ENCODE data around the gene NAXE.
"Not testable (repeated sequence)": the region's sequence is repeated elsewhere in the genome, so short reads cannot be mapped to it uniquely, and the experiment has no call there.

NAXE gene

DNA sequence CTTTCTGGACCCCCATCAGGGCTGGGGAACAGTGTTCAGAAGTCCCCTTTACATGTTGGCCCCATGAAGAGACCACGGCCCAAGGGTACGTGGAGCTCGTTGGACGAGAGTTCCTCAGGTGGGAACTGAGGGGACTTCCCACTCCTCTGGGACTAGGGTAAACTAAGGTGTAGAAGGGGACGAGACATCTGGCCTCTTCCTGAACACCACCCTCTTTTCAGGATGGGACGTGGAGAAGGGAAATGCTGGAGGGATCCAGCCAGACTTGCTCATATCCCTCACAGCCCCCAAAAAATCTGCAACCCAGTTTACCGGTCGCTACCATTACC lies 2.0 kb downstream of the NAXE start:
- no peak for DNase-seq (ENCODE audit: low spot score)

DNA sequence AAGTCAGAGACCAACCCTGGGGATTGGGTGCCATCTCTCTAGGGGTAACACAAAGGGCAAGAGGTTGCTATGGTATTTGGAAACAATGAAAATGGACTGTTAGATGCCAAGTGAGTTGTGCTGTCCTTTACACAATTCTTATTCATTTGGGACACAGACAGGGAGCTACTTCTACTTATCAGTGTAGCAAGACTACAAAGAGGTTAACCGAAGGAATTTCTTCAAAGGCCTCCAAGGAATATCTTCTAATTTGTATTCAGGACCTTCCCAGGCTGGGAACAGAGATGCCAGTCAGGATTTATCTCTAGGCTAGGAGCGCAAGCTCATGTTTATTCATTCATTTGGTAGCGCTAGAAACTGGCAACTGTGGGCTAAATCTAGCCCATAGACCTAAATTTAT lies 2.6 kb downstream of the NAXE start:
- no peak for DNase-seq (ENCODE audit: low spot score)

DNA sequence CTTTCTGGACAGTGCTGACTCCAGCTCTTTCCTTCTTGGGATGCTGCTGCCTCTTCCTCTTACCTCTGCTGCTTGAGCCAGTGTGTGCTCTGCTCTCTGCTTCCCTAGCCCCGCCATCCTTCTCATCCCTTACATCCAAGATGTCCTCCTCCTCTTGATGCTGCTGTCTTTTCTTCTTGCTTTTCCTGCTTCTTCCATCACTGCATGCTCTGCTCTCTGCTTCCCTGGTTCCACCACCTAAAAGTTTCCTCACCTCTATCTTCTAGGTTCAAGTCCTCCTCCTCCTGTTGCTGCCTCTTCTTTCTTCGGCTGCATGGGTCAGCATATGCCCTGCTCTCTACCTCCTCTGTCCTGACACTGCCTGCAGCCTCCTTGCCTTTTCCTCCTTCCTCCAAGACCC lies 3.4 kb downstream of the NAXE start:
- DNase-seq (ENCODE audit: low spot score): no peak

DNA sequence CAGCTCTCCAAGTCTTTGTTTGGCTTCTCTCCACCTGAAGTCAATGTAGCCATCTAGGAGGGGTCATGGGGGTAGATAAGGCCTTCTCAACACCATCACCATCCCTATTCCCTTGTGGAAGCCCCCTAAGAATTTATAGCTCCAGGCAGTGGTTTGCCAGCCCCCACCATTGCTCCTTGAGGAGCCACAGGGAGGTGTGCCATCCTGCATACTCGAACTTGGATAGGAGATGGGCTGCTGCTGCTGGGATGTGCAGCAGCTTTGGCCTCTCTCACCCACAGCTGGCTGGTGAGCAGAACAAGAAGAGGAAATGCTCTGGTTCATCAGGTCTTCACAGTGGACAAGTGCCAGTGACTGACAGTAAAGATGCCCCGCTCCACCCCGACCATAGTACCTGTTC lies 4.8 kb downstream of the NAXE start:
- no peak for DNase-seq (ENCODE audit: low spot score)

DNA sequence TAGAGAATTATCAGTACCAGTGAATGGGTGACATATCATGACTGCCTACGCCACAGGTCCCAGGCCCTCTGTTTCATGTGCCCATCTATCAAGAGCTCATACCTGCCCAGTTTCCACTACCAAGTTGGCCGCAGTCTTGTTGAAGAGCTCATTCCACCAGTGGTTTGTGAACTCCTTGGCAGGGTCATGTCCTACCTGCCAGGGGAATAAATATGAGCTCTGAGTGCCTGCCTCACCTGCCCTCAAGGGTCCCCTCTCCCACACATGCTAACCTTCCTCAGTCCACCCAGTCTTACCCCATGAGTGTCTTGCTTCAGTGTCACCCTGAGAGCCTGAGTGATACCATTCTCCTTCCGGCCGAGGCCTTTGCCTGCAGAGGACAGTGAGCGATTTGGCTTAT lies 6.5 kb downstream of the NAXE start:
- DNase-seq (ENCODE audit: low spot score): no peak

DNA sequence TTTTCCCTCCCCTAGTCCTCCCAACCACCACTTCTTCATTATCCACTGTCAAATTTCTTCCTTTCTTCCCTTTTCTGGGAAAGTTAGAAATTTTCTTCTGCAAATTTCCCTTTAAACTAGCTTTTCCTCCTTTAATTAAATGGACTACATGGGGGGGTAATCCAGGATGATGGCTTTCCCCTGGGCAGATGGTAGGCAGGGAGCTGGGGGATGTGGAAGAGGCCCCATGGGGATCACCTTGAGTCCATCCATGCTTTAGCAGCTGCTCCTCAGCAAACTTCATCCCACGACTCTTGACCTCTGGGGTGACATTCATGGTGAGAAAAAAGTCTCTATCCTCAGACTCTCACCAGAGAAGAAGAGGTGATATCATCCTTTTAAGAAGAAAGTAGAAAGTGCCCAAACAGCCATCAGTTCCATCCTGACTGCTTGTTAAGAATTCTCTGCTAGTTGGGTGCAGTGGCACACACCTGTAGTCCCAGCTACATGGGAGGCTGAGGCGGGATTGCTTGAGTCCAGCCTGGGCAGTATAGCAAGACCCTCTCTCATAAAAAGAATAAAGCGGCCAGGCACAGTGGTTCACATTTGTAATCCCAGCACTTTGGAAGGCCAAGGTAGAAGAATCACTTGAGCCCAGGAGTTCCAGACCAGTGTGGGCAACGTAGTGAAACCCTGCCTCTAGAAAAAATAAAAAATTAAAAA lies 7.3 kb downstream of the NAXE start:
- DNase-seq (ENCODE audit: low spot score): no peak

DNA sequence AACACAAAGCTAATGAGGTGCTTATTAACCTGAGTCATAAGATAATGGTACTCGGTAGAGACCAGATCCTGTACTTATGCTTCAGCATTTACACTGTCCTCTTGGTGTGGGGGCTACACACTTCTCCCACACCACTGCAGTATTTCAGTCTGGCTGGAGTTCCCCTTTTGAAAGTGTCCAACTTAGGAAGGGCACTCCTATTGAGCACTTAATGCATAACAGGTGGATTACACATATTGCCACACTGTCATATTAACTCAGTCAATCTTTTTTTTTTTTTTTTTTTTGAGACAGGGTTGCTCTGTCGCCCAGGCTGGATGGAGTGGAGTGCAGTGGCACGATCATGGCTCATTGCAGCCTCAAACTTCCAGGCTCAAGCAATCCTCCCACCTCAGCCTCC lies 8.2 kb downstream of the NAXE start:
- no peak for DNase-seq (ENCODE audit: low spot score)

DNA sequence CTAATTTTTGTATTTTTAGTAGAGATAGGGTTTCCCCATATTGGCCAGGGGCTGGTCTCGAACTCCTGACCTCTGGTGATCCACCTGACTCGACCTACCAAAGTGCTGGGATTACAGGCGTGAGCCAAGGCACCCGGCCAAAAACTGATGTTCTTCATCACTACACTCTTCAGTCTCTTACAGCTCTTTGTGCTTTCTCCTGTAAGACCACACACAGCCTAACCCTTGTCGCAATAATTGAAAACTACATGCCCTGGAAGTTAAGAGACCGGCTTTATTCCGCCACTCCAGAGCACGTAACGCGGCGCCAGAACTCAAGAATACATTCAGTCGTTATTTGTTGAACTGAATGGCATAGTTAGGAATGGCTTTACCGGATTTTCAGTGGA lies 9.2 kb downstream of the NAXE start:
- DNase-seq (ENCODE audit: low spot score): no peak

DNA sequence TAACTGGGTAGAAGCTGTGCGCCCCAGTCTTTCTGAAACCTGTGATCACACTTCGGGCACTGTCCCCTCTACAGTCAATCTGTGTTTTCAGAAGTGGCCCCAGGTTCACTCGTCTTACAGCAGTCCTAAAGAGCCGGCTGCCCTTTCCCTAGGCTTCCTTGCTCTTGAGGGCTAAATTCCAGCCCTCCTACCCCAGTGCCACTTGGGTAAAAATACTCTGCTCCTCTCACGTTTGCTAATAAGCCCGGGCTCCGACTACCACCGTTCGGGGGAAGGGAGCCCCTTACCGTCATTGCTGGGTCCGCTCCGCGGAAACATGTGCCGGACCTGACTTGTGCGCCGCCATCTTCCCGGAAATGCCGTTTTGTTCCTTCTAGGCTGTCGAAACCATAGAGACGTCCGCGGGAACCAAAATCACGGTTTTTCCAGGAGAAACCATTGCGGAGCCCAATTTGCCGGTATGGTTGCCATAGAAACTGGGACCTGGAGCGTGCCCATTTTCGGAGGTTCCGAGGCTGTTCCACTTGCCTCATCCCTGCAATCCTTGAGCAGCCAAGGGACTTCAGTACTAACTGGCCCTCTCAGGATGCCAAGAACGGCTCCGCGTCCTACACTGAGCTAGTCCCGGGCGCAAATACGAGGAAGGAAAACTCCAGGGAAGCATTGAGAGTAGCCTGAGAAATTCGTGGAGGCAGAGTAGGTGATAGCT lies 9.7 kb downstream of the NAXE start, which contains the start of gene GPATCH4:
TSS of gene GPATCH4 (minus strand) at position 358 of the 709 bp plus-strand sequence.
- peak; percentile 88 for DNase-seq (ENCODE audit: low spot score)

DNA sequence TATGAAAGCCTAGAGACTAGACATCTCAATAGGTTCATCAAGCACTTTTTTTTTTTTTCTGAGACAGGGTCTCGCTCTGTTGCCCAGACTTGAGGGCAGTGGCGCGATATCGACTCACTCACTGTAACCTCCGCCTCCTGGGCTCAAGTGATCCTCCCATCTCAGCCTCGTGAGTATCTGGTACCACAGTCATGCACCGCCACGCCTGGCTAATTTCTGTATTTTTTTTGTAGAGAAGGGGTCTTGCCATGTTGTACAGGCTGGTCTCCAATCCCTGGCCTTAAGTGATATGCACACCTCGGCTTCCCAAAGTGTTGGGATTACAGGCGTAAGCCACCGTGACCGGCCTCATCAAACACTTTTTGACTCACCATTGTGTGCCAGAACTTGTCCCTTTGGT lies 10.3 kb downstream of the NAXE start:
- no peak for DNase-seq (ENCODE audit: low spot score)

DNA sequence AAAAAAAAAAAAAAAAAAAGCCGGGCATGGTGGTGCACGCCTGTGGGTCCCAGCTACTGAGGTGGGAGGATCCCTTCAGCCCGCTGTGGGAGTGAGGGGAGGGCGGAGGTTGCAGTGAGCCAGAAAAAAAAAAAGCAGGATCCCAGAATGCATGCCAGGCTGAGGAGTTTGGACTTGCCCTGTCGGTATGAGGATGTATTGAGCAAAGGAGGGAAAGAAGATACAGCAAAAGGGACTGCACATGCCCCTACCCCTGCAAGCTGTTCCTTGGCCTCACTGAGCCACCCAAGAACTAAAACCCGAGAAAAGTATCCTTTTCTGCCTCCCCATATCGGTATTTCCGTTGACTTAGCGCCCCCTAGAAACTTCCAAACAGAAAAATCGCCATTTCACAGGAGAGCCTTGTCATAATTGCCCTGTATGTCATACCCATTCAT lies 11.0 kb downstream of the NAXE start:
- no peak for DNase-seq (ENCODE audit: low spot score)

DNA sequence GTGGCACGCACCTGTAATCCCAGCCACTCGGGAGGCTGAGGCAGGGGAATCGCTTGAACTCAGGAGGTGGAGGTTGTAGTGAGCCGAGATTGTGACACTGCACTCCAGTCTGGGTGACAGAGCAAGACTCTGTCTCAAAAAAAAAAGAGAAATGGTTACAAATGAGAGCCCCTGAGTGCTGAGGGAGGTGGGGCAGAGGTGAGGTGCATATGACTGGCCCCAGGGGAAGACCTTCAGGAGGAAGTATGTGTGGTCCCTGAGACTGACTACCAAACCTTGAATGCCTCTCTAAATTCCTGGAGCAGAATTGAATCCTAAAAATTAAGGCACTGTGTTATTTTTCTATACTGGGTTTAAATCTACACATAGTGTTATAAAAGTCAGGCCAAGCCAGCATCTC lies 15.8 kb downstream of the NAXE start:
- not testable (repeated sequence) for DNase-seq (ENCODE audit: low spot score)

DNA sequence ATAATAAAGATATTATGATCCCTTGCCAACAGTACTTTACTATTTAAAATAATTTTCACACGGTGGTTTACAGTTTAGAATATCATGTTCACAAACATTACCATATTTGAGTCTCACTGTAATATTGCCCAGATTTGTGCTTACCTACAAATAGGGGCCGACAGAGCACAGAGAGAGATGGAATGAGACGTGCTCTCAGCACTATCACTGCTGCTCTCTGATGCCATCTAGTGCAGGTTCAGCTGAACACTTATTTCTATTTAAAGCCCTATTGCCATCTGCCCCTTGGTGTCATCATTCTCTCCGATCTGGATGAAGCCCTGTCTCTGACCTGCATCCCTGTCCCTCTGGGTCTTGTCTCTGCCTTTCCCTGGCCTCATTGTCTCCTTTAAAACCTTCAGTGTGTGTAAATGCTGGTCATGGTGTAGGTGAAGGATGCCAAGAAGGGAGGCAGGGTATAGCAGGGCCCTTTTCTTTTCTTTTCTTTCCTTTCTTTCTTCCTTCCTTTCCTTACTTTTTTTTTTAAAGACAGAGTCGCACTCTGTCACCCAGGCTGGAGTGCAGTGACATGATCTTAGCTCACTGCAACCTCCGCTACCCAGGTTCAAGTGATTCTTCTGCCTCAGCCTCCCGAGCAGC lies 16.6 kb downstream of the NAXE start:
- DNase-seq (ENCODE audit: low spot score): peak; percentile 58

DNA sequence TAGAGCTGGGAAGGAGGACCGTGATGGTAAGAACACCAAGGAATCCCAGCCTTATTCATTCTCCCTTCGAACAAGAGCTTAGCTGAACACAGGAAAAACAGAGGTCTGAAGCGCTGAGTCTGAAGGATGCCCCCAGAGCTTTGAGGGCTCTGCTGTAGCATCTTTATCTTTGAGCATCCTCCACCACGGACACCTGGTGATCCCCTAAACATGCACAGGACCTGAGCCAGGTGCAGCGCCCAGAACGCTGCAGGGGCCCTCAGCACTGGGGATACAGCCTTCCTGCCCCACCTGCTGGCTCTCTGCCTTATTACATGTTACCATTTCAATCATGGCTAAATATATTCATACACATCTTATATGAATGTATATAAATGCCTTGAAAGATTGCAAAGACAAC lies 17.4 kb downstream of the NAXE start:
- DNase-seq (ENCODE audit: low spot score): no peak

DNA sequence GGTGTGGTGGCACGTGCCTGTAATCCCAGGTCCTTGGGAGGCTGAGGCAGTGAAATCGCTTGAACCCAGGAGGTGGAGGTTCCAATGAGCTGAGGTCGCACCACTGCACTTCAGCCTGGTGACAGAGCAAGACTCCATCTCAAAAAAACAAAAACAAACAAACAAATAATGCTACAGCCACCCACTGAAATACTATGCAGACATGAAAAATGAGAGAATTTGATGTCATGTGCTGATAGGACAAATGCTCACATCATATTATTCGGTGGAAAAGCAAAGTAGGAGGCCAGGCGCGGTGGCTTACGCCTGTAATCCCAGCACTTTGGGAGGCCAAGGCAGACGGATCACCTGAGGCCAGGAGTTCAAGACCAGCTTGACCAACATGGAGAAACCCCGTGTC lies 18.5 kb downstream of the NAXE start:
- DNase-seq (ENCODE audit: low spot score): not testable (repeated sequence)

DNA sequence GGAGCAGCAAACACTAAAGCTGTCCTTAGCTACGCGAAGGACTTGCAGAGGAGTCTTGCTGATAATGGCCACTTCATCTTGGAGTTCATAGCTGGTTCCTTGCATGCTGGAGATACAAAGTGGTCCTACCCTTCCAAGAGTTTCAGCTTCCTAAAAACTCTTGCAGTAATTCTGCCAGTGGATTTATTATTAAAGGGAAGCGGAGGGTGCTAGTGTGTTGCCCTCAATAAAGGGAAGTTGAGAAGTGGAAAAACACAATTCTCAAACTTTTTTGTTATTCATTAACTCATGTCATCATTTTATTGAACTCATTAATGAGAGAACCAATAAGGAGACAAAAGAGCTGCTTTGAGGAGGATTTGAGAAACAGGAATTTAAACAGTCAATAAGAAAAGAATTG lies 21.1 kb downstream of the NAXE start:
- DNase-seq (ENCODE audit: low spot score): no peak

DNA sequence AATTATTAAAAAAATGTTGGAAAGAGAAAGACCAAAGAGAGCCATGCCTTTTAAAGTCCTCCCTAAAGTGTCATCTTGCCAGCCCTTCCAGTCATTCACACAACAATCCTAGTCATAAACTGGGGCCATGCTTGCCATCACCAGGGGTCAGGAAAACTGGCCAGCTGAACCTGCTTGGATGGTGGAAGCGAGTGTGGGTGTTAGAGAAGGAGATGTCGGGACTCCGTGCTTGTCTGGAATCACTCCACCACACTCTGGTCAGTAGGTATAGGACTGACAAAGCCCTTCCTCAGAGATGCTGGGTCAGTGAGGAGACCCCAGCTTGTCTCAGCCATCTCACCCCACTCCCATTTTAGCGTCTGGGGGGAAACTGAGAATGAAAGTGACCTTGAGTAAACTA lies 24.4 kb downstream of the NAXE start:
- DNase-seq (ENCODE audit: low spot score): no peak

DNA sequence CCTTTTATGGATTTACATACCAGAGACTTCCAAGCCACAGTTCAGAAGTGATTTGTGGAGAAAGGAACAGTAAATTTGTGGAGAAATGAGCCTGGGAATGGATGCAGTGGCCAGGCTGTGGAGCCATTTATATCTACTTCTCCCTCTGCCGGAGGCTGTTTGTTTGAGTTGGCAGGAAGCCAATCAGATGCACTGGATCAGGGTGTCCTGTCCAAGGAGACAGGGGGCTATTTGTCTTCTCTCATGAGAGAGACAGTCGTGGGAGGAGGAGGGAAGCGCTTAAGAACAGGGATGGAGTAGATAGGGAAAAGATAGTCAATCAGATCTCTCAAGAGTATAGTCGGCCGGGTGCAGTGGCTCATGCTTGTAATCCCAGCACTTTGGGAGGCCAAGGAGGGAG lies 24.9 kb downstream of the NAXE start:
- peak; percentile 66 for DNase-seq (ENCODE audit: low spot score)

DNA sequence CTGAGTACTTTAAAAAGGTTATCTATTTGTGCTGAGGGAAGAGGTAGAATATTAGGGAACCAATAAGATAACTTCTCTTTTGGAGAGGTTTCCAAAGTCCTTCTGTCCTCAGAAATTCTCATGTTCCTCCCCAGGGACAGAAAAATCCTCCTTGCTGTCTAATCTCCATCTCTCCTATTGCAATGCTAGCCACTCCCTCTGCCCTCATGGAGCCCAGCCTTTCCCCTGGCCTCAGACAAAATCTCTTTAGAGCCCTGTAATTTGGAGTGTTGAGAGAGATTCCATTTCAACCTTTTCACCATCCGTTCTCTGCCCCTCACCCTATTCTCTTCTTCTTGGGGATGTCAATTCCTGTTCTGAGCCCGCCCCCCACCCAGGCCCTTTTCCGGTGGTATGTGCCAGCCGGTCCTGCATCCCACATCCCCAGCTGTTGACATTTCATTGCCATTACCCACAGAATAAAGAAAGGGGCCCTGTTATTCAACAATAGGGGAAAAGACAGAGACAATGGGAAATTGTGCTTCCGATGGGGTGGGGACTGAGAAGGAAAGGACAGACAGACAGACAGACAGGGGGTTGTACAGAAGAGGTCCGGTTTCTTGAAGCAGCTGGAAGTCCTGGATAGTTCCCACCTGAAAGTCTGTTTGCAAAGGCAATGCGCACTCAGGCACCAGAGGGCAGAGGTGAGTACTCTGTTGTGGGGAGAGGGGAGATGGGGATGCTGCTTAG lies 27.4 kb downstream of the NAXE start, which contains the start of gene HAPLN2:
TSS of gene HAPLN2 (plus strand) at position 563 of the 729 bp plus-strand sequence. CDS start 4,076 bp downstream, outside the sequence.
- DNase-seq (ENCODE audit: low spot score): no peak

DNA sequence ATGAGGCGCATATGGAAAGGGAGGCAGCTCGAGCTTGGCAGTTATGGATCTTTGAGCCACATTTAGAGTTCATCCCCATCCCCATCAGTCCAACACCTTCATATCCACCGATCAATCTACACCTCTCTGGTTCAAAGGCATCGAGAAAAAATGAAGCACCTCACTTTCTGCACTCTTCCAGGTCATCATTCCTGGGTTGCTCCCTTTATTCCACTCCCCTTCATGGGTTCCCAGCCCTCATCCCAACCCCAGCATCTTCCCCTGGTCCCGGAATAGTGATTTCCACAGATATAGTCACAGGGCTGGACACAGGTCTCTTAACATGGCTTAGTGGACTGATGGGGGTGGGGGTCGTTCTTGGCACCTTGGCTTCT lies 28.0 kb downstream of the NAXE start:
- no peak for DNase-seq (ENCODE audit: low spot score)

DNA sequence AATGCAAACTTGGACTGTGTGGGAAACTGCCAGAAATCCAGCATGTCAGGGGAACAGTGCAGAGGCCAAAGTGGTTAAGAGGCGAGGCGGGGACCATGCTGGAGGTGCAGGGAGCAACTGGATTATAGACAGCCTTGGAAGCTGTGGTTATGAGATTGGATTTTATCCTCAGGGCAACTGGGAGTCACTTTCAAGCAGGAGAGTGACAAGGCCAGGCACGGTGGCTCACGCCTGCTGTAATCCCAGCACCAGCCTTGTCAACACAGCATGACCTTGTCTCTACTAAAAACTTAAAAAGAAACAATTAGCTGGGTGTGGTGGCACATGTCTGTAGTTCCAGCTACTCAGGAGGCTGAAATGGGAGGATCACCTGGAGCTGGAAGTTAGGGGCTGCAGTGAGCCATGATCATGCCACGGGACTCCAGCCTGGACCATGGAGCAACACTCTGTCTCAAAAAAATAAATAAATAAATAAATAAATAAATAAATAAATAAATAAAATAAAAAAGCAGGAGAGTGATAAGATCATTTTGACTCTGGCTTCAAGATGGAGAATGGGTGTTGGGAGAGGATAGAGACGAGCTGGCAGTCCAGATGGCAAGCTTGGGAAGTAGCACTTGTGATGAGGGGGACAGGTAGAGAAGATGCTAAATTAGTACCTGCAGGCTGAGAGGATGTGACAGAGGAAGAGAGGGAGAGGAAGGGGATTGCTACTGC lies 31.2 kb downstream of the NAXE start:
- no peak for DNase-seq (ENCODE audit: low spot score)

All from hepatic stellate cell (primary cell).